ENCODE data around the gene CFAP97D1. TPM values are rescaled to one million over a fixed set of nuclear protein-coding genes. Genes with fewer than 3 reads are reported as not detected.

CFAP97D1 gene
- under 1 TPM in 1 of 4 donors, not detected in 3; 0.42 TPM for total RNA-seq

GRCh38 chr17:43780135-43780534 lies at the start of gene CFAP97D1:
Gene CFAP97D1 (plus strand): TSS chr17:43780435. CDS start chr17:43780463, 28 bp downstream.
- Histone ChIP-seq H3K4me3 (peak within 1 kb of the TSS; percentile 90 to 100 (median 98)), H3K27ac (peak within 1 kb of the TSS; percentile 99 to 100 (median 100)), H3K36me3 (peaks cover 0 to 15% (median 0%) of the 10 kb centered on the region in 3 donors), H3K4me1 (peaks cover 0 to 40% (median 9%) of the 10 kb centered on the region in 4 donors), H3K9me3 (no peaks in the 10 kb centered on the region), H3K27me3 (no peaks in the 10 kb centered on the region)
- TF ChIP-seq EP300 (IDR thresholded peaks at IDR 0.05) (no peak), POLR2A (IDR thresholded peaks at IDR 0.05) (no peak)
- TF ChIP-seq, protein P1, sequence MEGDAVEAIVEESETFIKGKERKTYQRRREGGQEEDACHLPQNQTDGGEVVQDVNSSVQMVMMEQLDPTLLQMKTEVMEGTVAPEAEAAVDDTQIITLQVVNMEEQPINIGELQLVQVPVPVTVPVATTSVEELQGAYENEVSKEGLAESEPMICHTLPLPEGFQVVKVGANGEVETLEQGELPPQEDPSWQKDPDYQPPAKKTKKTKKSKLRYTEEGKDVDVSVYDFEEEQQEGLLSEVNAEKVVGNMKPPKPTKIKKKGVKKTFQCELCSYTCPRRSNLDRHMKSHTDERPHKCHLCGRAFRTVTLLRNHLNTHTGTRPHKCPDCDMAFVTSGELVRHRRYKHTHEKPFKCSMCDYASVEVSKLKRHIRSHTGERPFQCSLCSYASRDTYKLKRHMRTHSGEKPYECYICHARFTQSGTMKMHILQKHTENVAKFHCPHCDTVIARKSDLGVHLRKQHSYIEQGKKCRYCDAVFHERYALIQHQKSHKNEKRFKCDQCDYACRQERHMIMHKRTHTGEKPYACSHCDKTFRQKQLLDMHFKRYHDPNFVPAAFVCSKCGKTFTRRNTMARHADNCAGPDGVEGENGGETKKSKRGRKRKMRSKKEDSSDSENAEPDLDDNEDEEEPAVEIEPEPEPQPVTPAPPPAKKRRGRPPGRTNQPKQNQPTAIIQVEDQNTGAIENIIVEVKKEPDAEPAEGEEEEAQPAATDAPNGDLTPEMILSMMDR (IDR thresholded peaks at IDR 0.05): no peak
- no peak for DNase-seq (ENCODE audit: low spot score in 2 of 2)
- 67 to 74% methylated on average over 7 of the region's 7 CpGs for WGBS, 2 donors

- TF ChIP-seq EP300 (IDR thresholded peaks at IDR 0.05) (no peak), POLR2A (IDR thresholded peaks at IDR 0.05) (no peak)
- TF ChIP-seq, protein P1 (IDR thresholded peaks at IDR 0.05): no peak
- Histone ChIP-seq H3K4me1 (no peaks in the 10 kb centered on the region), H3K4me3 (no peak overlapping the region), H3K27me3 (no peaks in the 10 kb centered on the region), H3K9me3 (no peaks in the 10 kb centered on the region), H3K36me3 (no peaks in the 10 kb centered on the region), H3K27ac (no peak overlapping the region)
- 94 to 100% methylated on average over 2 of the region's 2 CpGs for WGBS, 2 donors
- no peak for DNase-seq (ENCODE audit: low spot score in 2 of 2)
Observed at GRCh38 chr17:43732958-43733357, 47.3 kb upstream of the CFAP97D1 start.

- DNase-seq (ENCODE audit: low spot score in 2 of 2): no peak
- TF ChIP-seq, protein P1 (IDR thresholded peaks at IDR 0.05): no peak
- TF ChIP-seq POLR2A (IDR thresholded peaks at IDR 0.05): no peak
- no peak for TF ChIP-seq EP300 (IDR thresholded peaks at IDR 0.05)
- 55 to 80% methylated on average over 1 of the region's 1 CpG for WGBS, 2 donors
Observed at GRCh38 chr17:43733956-43734355, 46.3 kb upstream of the CFAP97D1 start.

DNA sequence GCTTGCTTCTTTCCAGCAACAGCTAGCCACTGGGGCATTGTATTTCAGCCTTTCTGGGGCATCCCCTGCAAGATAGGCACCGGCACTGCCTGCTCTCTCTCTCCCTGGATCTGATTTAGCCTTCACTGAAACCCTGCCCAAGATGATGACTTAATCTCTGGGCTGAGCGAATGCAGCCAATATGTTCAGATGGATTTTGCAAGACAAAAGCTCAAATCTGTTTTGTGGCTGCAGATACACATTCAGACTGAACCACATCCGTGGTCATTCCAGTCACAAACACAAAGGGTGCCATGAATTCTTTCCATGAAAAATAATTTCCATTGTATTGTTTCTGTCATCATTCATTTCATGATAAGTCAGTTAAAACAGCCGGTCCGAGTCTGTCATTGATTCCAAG lies 45.9 kb upstream of the CFAP97D1 start:
- no peaks in the 10 kb centered on the region for H3K27me3 ChIP-seq
- H3K4me3 ChIP-seq: no peak overlapping the region
- 39 to 42% methylated on average over 5 of the region's 5 CpGs for WGBS, 2 donors
- H3K4me1 ChIP-seq: no peaks in the 10 kb centered on the region
- H3K9me3 ChIP-seq: no peaks in the 10 kb centered on the region
- H3K36me3 ChIP-seq: no peaks in the 10 kb centered on the region
- TF ChIP-seq POLR2A (IDR thresholded peaks at IDR 0.05) (no peak), EP300 (IDR thresholded peaks at IDR 0.05) (no peak)
- TF ChIP-seq, protein P1 (IDR thresholded peaks at IDR 0.05): no peak
- DNase-seq (ENCODE audit: low spot score in 2 of 2): no peak
- H3K27ac ChIP-seq: peak overlapping the region in 1 of 4 donors; percentile 2

More at GRCh38 chr17:43733956-43734355, 46.3 kb upstream of the CFAP97D1 start:
- Histone ChIP-seq H3K27ac (peak overlapping the region in 1 of 4 donors; percentile 2), H3K36me3 (no peaks in the 10 kb centered on the region), H3K27me3 (no peaks in the 10 kb centered on the region), H3K9me3 (no peaks in the 10 kb centered on the region), H3K4me3 (no peak overlapping the region), H3K4me1 (no peaks in the 10 kb centered on the region)

DNA sequence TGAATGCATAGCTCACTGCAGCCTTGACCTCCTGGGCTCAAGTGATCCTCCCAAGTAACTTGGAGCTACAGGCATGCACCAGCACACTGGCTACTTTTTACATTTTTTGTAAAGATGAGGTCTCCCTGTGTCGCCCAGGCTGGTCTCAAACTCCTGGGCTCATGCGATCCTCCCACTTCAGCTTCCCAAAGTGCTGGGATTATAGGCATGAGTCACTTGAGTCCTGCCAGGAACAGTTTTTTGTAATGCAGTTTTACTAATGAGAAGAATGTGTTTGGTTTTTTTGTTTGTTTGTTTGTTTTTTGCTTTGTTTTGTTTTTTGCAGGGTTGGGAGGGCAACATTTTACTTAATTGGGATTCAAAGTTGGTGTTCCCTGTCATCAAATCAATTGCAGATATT lies 43.8 kb upstream of the CFAP97D1 start:
- Histone ChIP-seq H3K9me3 (no peaks in the 10 kb centered on the region), H3K36me3 (no peaks in the 10 kb centered on the region), H3K4me3 (no peak overlapping the region), H3K27ac (no peak overlapping the region), H3K4me1 (no peaks in the 10 kb centered on the region), H3K27me3 (no peaks in the 10 kb centered on the region)
- DNase-seq (ENCODE audit: low spot score in 2 of 2): no peak
- no peak for TF ChIP-seq EP300 (IDR thresholded peaks at IDR 0.05)
- TF ChIP-seq, protein P1 (IDR thresholded peaks at IDR 0.05): no peak
- no peak for TF ChIP-seq POLR2A (IDR thresholded peaks at IDR 0.05)
- WGBS, 2 donors: 88% methylated on average over 2 of the region's 2 CpGs
